HG02885 (cell line): ENCODE measurements around the gene ZNG1E.
"Not testable (repeated sequence)": the region's sequence is repeated elsewhere in the genome, so short reads cannot be mapped to it uniquely, and the experiment has no call there.

Experiments
- ATAC-seq: cut with Tn5 transposase; IDR thresholded peaks from one replicate; pipeline ENCODE4 v1.9.1; 2021; ENCODE audit warnings: mild to moderate bottlenecking; ENCODE audit not compliant: unreplicated experiment, poor library complexity

The ZNG1E gene

DNA sequence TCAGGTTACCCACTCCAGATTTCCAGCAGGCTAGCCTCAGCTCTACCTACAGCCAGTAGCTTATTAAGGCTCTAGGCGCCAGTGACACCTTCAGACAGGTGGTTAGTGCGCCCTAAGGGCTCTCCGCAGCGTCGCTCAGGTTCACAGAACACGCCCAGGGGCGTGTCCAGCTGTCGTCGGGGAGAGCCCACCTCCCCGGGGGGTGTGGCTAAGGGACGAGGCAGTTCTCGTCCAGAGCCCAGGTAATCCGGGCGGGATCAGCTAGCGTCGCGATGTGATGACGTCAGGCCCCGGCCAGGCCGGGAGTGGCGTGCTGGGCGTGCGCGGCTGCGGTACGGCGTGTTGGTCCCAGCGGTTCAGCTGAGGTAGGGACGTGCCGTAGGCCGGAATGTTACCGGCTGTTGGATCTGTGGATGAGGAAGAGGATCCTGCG, at the start of gene ZNG1E:
Gene ZNG1E, plus strand, starts transcription at position 340 of the 433 bp plus-strand sequence. Its CDS starts 49 bp downstream, at position 389.
- ATAC-seq: not testable (repeated sequence)

DNA sequence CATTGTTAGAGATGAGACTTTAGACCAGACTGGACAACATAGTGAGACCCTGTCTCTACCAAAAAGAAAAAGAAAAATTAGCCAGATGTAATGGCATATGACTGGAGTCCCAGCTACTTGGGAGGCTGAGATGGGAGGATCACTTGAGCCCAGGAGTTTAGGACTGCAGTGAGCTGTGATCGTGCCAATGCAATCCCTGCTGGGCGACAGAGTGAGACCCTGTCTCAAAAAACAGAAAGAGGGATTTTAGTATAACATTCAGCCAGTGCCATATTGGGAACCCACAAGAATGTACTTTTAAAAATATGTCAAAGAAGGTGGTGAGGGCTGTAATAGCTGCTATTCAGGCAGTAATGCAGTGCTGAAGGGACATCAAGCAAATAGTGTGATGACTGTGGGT, 2.1 kb upstream of the ZNG1E start:
- ATAC-seq: not testable (repeated sequence)

DNA sequence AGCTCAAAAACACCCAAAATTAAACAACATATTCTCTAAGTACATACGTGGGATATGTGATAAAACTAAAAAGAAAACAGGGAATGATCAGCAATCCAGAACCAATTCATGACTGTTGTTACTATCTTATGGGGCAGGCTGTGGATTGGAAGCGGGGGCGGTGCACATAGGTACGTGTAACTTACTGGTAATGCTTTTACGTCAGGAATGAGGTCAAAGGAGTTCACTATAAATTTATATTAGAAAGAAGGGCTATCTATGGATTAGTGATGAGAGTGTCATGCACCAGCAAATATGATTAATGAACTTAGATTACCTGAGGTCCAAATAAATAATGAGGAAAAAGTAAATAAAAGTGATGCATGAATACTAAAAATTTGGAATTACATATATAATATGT, 710 bp upstream of the ZNG1E start:
- ATAC-seq: not testable (repeated sequence)

DNA sequence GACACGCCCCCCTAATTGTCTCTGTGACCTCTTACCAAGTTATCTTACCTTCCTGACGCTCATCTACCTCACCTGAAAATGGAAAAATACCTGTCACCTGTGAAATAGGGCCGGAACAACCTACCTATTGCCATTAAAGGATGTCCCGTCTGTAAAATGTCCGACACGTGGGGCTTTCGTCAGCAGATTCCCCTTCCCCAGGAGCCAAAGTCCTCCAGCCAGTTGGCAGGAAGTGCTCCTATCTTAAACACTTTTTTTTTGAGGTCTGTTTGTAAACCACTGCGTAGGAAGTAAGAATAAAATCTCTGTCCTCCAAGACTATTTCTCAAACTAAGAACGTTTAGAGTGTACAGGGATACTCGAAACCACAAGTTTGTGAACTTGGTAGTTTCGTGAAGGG, 661 bp downstream of the ZNG1E start:
- ATAC-seq: not testable (repeated sequence)

DNA sequence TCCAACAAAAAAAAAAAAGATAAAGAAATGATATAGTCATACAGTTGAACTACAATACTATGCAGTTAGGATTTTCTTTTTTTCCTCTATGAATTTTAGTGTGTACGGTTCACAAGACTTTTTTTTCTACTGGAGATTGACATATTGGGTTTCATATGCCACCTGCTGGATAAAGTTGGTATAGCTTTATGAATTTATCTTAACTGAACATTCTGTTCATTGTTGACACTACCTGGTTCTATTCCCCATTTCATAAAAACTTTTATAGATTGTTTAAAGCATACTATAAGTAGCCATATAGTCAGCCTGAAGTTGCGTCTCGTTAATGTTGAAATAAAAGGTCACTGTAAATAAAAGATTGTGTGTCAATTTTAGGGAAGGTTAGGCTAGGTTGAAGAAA, 2.8 kb downstream of the ZNG1E start:
- ATAC-seq: not testable (repeated sequence)

DNA sequence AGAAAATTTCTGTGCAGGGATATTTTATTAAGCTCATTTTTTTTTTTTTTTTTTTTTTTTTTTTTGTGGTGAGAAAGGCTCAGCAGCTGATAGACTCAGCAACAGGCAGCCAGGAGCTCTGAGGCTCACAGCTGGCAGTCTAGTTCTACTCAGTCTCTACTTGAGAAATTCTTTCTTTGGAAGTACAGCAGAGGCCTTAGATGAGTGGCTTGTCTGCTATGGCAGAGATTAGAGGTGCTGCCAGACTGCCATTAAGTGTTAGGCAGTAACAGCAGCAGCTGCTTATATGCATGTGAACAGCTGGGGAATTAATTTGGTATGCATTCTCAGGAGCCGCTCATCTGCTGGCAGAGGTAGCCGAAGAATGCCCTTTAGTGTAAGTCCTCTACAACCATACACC, 27.8 kb downstream of the ZNG1E start:
- ATAC-seq: not testable (repeated sequence)

DNA sequence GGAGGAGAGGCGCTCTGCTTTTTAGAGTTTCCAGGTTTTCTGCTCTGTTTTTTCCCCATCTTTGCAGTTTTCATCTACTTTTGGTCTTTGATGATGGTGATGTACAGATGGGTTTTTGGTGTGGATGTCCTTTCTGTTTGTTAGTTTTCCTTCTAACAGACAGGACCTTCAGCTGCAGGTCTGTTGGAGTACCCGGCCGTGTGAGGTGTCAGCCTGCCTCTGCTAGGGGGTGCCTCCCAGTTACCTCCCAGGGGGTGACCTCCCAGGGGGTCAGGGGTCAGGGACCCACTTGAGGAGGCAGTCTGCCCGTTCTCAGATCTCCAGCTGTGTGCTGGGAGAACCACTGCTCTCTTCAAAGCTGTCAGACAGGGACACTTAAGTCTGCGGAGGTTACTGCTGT, 38.7 kb downstream of the ZNG1E start:
- ATAC-seq: not testable (repeated sequence)

DNA sequence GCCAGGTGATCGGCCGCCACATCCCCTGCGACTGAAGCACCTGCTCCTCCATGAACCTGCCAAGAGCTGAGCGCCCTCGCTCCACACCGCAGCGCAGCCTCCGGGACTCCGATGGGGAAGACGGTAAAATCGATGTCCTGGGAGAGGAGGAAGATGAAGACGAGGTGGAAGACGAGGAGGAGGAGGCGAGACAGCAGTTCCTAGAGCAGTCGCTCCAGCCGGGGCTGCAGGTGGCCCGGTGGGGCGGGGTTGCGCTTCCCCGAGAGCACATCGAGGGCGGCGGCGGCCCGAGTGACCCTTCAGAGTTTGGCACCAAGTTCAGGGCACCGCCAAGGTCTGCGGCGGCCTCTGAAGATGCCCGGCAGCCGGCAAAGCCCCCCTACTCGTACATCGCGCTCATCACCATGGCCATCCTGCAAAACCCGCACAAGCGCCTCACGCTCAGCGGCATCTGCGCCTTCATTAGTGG, 61.4 kb downstream of the ZNG1E start, which contains the start of gene FOXD4L4:
Gene FOXD4L4, plus strand, starts transcription at position 51 of the 469 bp plus-strand sequence. Its CDS starts 0 bp downstream, at position 51.
- not testable (repeated sequence) for ATAC-seq

DNA sequence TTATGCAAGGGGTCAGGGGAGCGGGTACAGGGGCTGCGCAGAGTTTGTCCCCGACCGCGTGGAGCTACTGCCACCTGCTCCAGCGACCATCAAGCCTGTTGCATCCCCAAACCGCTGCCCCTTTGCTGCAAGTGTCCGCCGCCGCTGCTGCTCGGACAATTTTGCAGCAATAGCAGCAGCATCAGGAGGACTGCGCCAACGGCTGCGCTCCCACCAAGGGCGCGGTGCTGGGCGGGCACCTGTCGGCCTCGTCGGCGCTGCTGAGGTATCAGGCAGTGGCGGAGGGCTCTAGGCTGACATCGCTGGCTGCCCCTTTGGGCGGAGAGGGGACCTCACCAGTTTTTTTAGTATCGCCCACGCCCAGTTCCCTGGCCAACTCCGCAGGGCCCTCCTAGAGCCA, 62.4 kb downstream of the ZNG1E start:
- ATAC-seq: not testable (repeated sequence)
